ENCODE results near the gene MLLT6.

- TF ChIP-seq MAX (IDR thresholded peaks at IDR 0.05) (no peak), CTCF (IDR thresholded peaks at IDR 0.05) (no peak), REST (IDR thresholded peaks at IDR 0.05) (no peak), RFX5 (IDR thresholded peaks at IDR 0.05) (no peak), POLR2A (IDR thresholded peaks at IDR 0.05; ENCODE audit: low read length) (no peak), EP300 (IDR thresholded peaks at IDR 0.05) (no peak), FOSL2 (IDR thresholded peaks at IDR 0.05) (no peak), FOSL2 (CRISPR knock-in tag; IDR thresholded peaks at IDR 0.05) (no peak), CHD2 (IDR thresholded peaks at IDR 0.05; ENCODE audit: low read length, partially characterized antibody) (no peak)
- TF ChIP-seq, protein P1, sequence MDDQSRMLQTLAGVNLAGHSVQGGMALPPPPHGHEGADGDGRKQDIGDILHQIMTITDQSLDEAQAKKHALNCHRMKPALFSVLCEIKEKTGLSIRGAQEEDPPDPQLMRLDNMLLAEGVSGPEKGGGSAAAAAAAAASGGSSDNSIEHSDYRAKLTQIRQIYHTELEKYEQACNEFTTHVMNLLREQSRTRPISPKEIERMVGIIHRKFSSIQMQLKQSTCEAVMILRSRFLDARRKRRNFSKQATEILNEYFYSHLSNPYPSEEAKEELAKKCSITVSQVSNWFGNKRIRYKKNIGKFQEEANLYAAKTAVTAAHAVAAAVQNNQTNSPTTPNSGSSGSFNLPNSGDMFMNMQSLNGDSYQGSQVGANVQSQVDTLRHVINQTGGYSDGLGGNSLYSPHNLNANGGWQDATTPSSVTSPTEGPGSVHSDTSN (IDR thresholded peaks at IDR 0.05), result no peak
These were observed 38.6 kb downstream of the MLLT6 start for GRCh38 chr17:38743556-38744171.

All from A549 (cell line).